ENCODE results near the gene PIGQ.

PIGQ gene

GRCh38 chr16:569445-570254 is at the start of gene PIGQ:
Gene PIGQ, plus strand, starts transcription at chr16:569968. Its CDS starts 4,107 bp downstream, at chr16:574075.
- peak; percentile 61 for DNase-seq

- DNase-seq, result no peak
Observed at GRCh38 chr16:520847-521246, 48.9 kb upstream of the PIGQ start.

- no peak for DNase-seq
Observed at GRCh38 chr16:521381-522210, 48.2 kb upstream of the PIGQ start.

- no peak for DNase-seq
Observed at GRCh38 chr16:522320-523096, 47.3 kb upstream of the PIGQ start.

GRCh38 chr16:523097-523741 is 46.5 kb upstream of the PIGQ start:
- DNase-seq, result no peak

GRCh38 chr16:524274-525040 is 45.3 kb upstream of the PIGQ start:
- DNase-seq, result no peak

GRCh38 chr16:525123-525519 is 44.6 kb upstream of the PIGQ start:
- no peak for DNase-seq

- DNase-seq, result no peak
Observed at GRCh38 chr16:525520-526180, 44.1 kb upstream of the PIGQ start.

- no peak for DNase-seq
Observed at GRCh38 chr16:526181-527014, 43.4 kb upstream of the PIGQ start.

GRCh38 chr16:527015-527903 is 42.5 kb upstream of the PIGQ start, which contains the start of gene CAPN15:
Gene CAPN15, plus strand, starts transcription at chr16:527712. Its CDS starts 19,127 bp downstream, at chr16:546839.
- peak; percentile 84 for DNase-seq

GRCh38 chr16:528111-529011 is 41.4 kb upstream of the PIGQ start:
- peak; percentile 58 for DNase-seq

- peak; percentile 34 for DNase-seq
Observed at GRCh38 chr16:529012-529575, 40.7 kb upstream of the PIGQ start.

GRCh38 chr16:530111-530817 is 39.5 kb upstream of the PIGQ start:
- no peak for DNase-seq

- DNase-seq, result no peak
Observed at GRCh38 chr16:531494-532125, 38.2 kb upstream of the PIGQ start.

GRCh38 chr16:533391-534123 is 36.2 kb upstream of the PIGQ start:
- no peak for DNase-seq

GRCh38 chr16:534135-534534 is 35.6 kb upstream of the PIGQ start:
- no peak for DNase-seq

Data from CD4-positive, alpha-beta T cell treated with Interleukin-15 for 1 hour (primary cell).